GM21367 (cell line): Measurements from ENCODE around the gene STPG2.

Experiments used
- ATAC-seq: cut with Tn5 transposase; IDR thresholded peaks from one replicate; pipeline ENCODE4 v1.9.1; 2021; ENCODE audit not compliant: unreplicated experiment

Gene STPG2

GRCh38 chr4:97525236-97525635 lies 618.0 kb downstream of the STPG2 start:
- no peak for ATAC-seq

DNA sequence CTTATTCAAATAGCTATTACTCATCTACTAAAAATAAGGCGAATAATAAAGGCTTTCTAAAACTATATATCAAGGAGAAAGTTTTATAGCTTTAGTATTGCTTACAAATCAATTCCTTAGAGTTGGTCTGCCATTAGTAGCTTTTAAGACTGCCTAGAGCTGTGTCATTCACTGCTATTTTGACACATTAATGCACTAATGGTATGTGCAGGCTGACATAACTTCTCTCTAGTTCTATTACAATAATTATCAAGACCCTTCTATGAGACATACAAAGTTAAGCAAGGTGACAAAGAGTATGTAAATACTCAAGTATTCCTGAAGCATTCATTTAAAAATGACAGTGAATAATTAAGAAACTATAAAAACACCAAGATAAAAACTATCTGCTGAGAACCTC lies 625.3 kb downstream of the STPG2 start:
- ATAC-seq, result no peak

DNA sequence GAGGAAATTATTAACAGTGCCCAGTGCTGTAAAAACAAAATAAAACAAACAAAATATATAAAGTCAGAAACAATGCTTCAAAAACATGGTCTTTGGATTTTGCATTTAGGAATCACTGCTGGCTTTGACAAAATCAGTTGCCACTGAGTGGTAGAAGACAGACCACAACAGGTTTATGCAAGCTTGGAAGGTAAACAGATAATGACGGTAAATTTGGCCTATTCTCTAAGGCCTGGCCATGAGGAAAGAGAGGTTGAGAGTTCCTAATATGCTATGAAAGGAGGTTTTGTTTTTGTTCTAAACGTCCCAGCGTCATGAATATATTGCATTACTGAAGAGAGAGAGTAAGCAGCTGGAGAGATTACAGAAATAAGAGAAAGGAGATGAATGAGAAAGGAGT lies 629.4 kb downstream of the STPG2 start:
- no peak for ATAC-seq
